HG02588 (cell line): ENCODE measurements around the gene SVBP.
"Not testable (repeated sequence)": the region's sequence is repeated elsewhere in the genome, so short reads cannot be mapped to it uniquely, and the experiment has no call there.

ENCODE experiments used
- ATAC-seq: cut with Tn5 transposase; IDR thresholded peaks from one replicate; pipeline ENCODE4 v1.9.1; 2021; ENCODE audit warnings: mild to moderate bottlenecking, moderate library complexity; ENCODE audit not compliant: unreplicated experiment

The SVBP gene

GRCh38 chr1:42841440-42842147, 24.4 kb upstream of the SVBP start:
- ATAC-seq: no peak

GRCh38 chr1:42841010-42841409, 23.8 kb upstream of the SVBP start:
- no peak for ATAC-seq

GRCh38 chr1:42838482-42839190, 21.4 kb upstream of the SVBP start:
- no peak for ATAC-seq

- no peak for ATAC-seq
Observed at GRCh38 chr1:42837709-42838108, 20.5 kb upstream of the SVBP start.

GRCh38 chr1:42835422-42835821, 18.2 kb upstream of the SVBP start:
- no peak for ATAC-seq

- ATAC-seq: no peak
Observed at GRCh38 chr1:42834803-42835202, 17.6 kb upstream of the SVBP start.

GRCh38 chr1:42833981-42834380, 16.8 kb upstream of the SVBP start:
- no peak for ATAC-seq

- no peak for ATAC-seq
Observed at GRCh38 chr1:42832641-42833240, 15.5 kb upstream of the SVBP start.

- ATAC-seq: no peak
Observed at GRCh38 chr1:42831273-42831672, 14.1 kb upstream of the SVBP start.

GRCh38 chr1:42830631-42831030, 13.4 kb upstream of the SVBP start:
- ATAC-seq: no peak

GRCh38 chr1:42825036-42825851, 8.0 kb upstream of the SVBP start:
- ATAC-seq: no peak

GRCh38 chr1:42824481-42825035, 7.4 kb upstream of the SVBP start:
- no peak for ATAC-seq

- no peak for ATAC-seq
Observed at GRCh38 chr1:42822800-42823392, 5.7 kb upstream of the SVBP start.

GRCh38 chr1:42821690-42822089, 4.5 kb upstream of the SVBP start:
- ATAC-seq: no peak

GRCh38 chr1:42820813-42821212, 3.6 kb upstream of the SVBP start:
- ATAC-seq: no peak

GRCh38 chr1:42817976-42818375, 779 bp upstream of the SVBP start:
- ATAC-seq: no peak

GRCh38 chr1:42817440-42817767, 207 bp upstream of the SVBP start:
- ATAC-seq: no peak

- ATAC-seq: no peak
Observed at GRCh38 chr1:42815941-42816584, 1.1 kb downstream of the SVBP start.

GRCh38 chr1:42814815-42815214, 2.4 kb downstream of the SVBP start:
- not testable (repeated sequence) for ATAC-seq

- ATAC-seq: no peak
Observed at GRCh38 chr1:42807056-42807668, 10.0 kb downstream of the SVBP start.
